Neuronal stem cell (in vitro differentiated cells): ENCODE measurements around the gene THADA.

ENCODE experiments used
- DNase-seq: peaks from one replicate; pipeline ENCODE4 v3.0.0-alpha.2; 2013; ENCODE audit warnings: low spot score
- H2AFZ ChIP-seq: one replicate; pipeline ENCODE4 v1.6.1; 2013; ENCODE audit warnings: mild to moderate bottlenecking, low read length, inconsistent platforms
- H2AK5ac ChIP-seq: 2 replicates; pipeline ENCODE4 v1.6.1; 2013; ENCODE audit warnings: low read depth, mild to moderate bottlenecking, inconsistent platforms, low read length, moderate library complexity, mixed read lengths
- H2BK120ac ChIP-seq: 2 replicates; pipeline ENCODE4 v1.6.1; 2013; ENCODE audit warnings: low read depth, mild to moderate bottlenecking, inconsistent platforms, low read length, moderate library complexity, mixed read lengths
- H2BK12ac ChIP-seq: one replicate; pipeline ENCODE4 v1.6.1; 2013; ENCODE audit warnings: low read length, inconsistent platforms
- H2BK15ac ChIP-seq: 2 replicates; pipeline ENCODE4 v1.6.1; 2013; ENCODE audit warnings: mild to moderate bottlenecking, low read length, inconsistent platforms, mixed read lengths
- H2BK5ac ChIP-seq: one replicate; pipeline ENCODE4 v1.6.1; 2013; ENCODE audit warnings: inconsistent platforms, mild to moderate bottlenecking, low read length, moderate library complexity
- H3K14ac ChIP-seq: one replicate; pipeline ENCODE4 v1.6.1; 2013; ENCODE audit warnings: low read length, inconsistent platforms
- H3K18ac ChIP-seq: 2 replicates; pipeline ENCODE4 v1.6.1; 2013; ENCODE audit warnings: low read length, inconsistent platforms
- H3K23ac ChIP-seq: 2 replicates; pipeline ENCODE4 v1.6.1; 2013; ENCODE audit warnings: low read depth, mild to moderate bottlenecking, mixed read lengths, low read length, inconsistent platforms; ENCODE audit not compliant: poor library complexity
- H3K27ac ChIP-seq: replicated peaks from 3 replicates; pipeline ENCODE4 v1.5.1; 2013; ENCODE audit warnings: low read length, inconsistent platforms
- H3K27me3 ChIP-seq, 3 experiments: 2 replicates each; pipeline ENCODE4 v1.6.1; 2013; ENCODE audit warnings: low read length in 3 of 3, mild to moderate bottlenecking in 2 of 3, inconsistent platforms in 1 of 3, low read depth in 1 of 3, mixed read lengths in 1 of 3, moderate library complexity in 1 of 3; ENCODE audit not compliant: control insufficient read depth in 3 of 3, insufficient read depth in 3 of 3
- H3K36me3 ChIP-seq, 2 donors: replicated peaks in 1 of 2; 2 replicates each; pipeline ENCODE4 v1.6.1; 2013; ENCODE audit warnings: low read length in 2 of 2; ENCODE audit not compliant: control insufficient read depth in 2 of 2, insufficient read depth in 2 of 2
- H3K4ac ChIP-seq: 2 replicates; pipeline ENCODE4 v1.6.1; 2013; ENCODE audit warnings: inconsistent platforms, mild to moderate bottlenecking, low read length, moderate library complexity
- H3K4me1 ChIP-seq, 2 donors: 1 replicate in 1 of 2; 2 replicates in 1 of 2; pipeline ENCODE4 v1.6.1; 2013; ENCODE audit warnings: low read length in 2 of 2, low read depth in 1 of 2; ENCODE audit not compliant: control insufficient read depth in 2 of 2, insufficient read depth in 1 of 2
- H3K4me2 ChIP-seq: one replicate; pipeline ENCODE4 v1.6.1; 2013; ENCODE audit warnings: mild to moderate bottlenecking, low read length, inconsistent platforms; ENCODE audit not compliant: insufficient read depth, poor library complexity, severe bottlenecking
- H3K4me3 ChIP-seq, 2 donors: 2 replicates each; pipeline ENCODE4 v1.5.1; 2013; ENCODE audit warnings: low read length in 2 of 2, mild to moderate bottlenecking in 2 of 2, inconsistent platforms in 1 of 2, moderate library complexity in 1 of 2
- H3K79me1 ChIP-seq: one replicate; pipeline ENCODE4 v1.6.1; 2013; ENCODE audit warnings: low read depth, mild to moderate bottlenecking, inconsistent platforms, low read length, moderate library complexity
- H3K9ac ChIP-seq: one replicate; pipeline ENCODE4 v1.6.1; 2013; ENCODE audit warnings: mild to moderate bottlenecking, low read depth, low read length, inconsistent platforms; ENCODE audit not compliant: poor library complexity
- H3K9me3 ChIP-seq, 2 donors: replicated peaks in 1 of 2; 2 replicates each; pipeline versions ENCODE3 to v1.6.1; 2013; ENCODE audit warnings: low read length in 2 of 2, mild to moderate bottlenecking in 2 of 2, inconsistent platforms in 1 of 2, low read depth in 1 of 2, mixed read lengths in 1 of 2, moderate library complexity in 1 of 2; ENCODE audit not compliant: control insufficient read depth in 2 of 2, insufficient read depth in 1 of 2
- H4K8ac ChIP-seq: one replicate; pipeline ENCODE4 v1.6.1; 2013; ENCODE audit warnings: low read depth, mild to moderate bottlenecking, inconsistent platforms, low read length, moderate library complexity
- H4K91ac ChIP-seq: one replicate; pipeline ENCODE4 v1.6.1; 2013; ENCODE audit warnings: low read length, low read depth, mild to moderate bottlenecking, inconsistent platforms; ENCODE audit not compliant: poor library complexity
- WGBS, 2 donors: extraction: QIAGEN DNeasy Blood & Tissue Kit; methylation state at CpG; one replicate each; pipeline ENCODE4 v1.1.7; 2013; ENCODE audit warnings: missing lambda C conversion rate in 2 of 2, mixed read lengths in 1 of 2; ENCODE audit not compliant: insufficient read length in 2 of 2, insufficient replicate concordance in 1 of 2; ENCODE audit errors: extremely low coverage in 2 of 2; 5-methylcytosine and 5-hydroxymethylcytosine counted together

THADA gene

GRCh38 chr2:43402002-43402401, 193.8 kb downstream of the THADA start:
- H3K4me3 ChIP-seq = no peak overlapping the region
- no peak for DNase-seq
- no peak overlapping the region for H4K8ac ChIP-seq
- H3K9me3 ChIP-seq = no peaks in the 10 kb centered on the region
- H3K4ac ChIP-seq = no peak overlapping the region
- no peak overlapping the region for H3K4me2 ChIP-seq
- H3K18ac ChIP-seq = no peak overlapping the region
- H2AK5ac ChIP-seq = no peak overlapping the region
- no peak overlapping the region for H3K23ac ChIP-seq
- H2BK5ac ChIP-seq = no peak overlapping the region
- no peak overlapping the region for H3K9ac ChIP-seq
- peaks cover 6 to 15% of the 10 kb centered on the region in 2 donors for H3K4me1 ChIP-seq
- H2AFZ ChIP-seq = no peak overlapping the region
- no peak overlapping the region for H2BK12ac ChIP-seq
- H3K14ac ChIP-seq = no peak overlapping the region
- H3K79me1 ChIP-seq = no peaks in the 10 kb centered on the region
- WGBS, 2 donors = no CpG with 5 or more reads among the region's 5 CpGs
- peaks cover 0 to 4% of the 10 kb centered on the region in 2 donors for H3K36me3 ChIP-seq
- no peaks in the 10 kb centered on the region for H3K27me3 ChIP-seq
- no peak overlapping the region for H3K27ac ChIP-seq
- H4K91ac ChIP-seq = no peak overlapping the region
- H2BK120ac ChIP-seq = no peak overlapping the region
- H2BK15ac ChIP-seq = no peak overlapping the region

GRCh38 chr2:43400508-43400907, 195.3 kb downstream of the THADA start:
- no peak overlapping the region for H2AK5ac ChIP-seq
- DNase-seq = no peak
- H3K9me3 ChIP-seq = no peaks in the 10 kb centered on the region
- H3K4me1 ChIP-seq = peaks cover 0 to 1% of the 10 kb centered on the region in 2 donors
- H4K91ac ChIP-seq = no peak overlapping the region
- H3K4me3 ChIP-seq = no peak overlapping the region
- no peak overlapping the region for H3K23ac ChIP-seq
- WGBS, 2 donors = no CpG with 5 or more reads among the region's 3 CpGs
- H3K27me3 ChIP-seq = no peaks in the 10 kb centered on the region
- H3K36me3 ChIP-seq = peaks cover 0 to 12% of the 10 kb centered on the region in 2 donors
- no peak overlapping the region for H3K4ac ChIP-seq
- H3K9ac ChIP-seq = no peak overlapping the region
- H3K79me1 ChIP-seq = no peaks in the 10 kb centered on the region
- no peak overlapping the region for H3K14ac ChIP-seq
- H3K18ac ChIP-seq = no peak overlapping the region
- H2BK5ac ChIP-seq = no peak overlapping the region
- H2BK12ac ChIP-seq = no peak overlapping the region
- H3K27ac ChIP-seq = no peak overlapping the region
- no peak overlapping the region for H2BK120ac ChIP-seq
- H3K4me2 ChIP-seq = no peak overlapping the region
- H2AFZ ChIP-seq = no peak overlapping the region
- H4K8ac ChIP-seq = no peak overlapping the region
- H2BK15ac ChIP-seq = no peak overlapping the region

- Histone ChIP-seq H3K27me3 (no peaks in the 10 kb centered on the region), H2AK5ac (no peak overlapping the region), H3K4me2 (no peak overlapping the region), H4K91ac (no peak overlapping the region), H4K8ac (no peak overlapping the region), H2AFZ (no peak overlapping the region), H3K18ac (no peak overlapping the region), H3K36me3 (peaks cover 0 to 12% of the 10 kb centered on the region in 2 donors), H2BK12ac (no peak overlapping the region), H3K4me3 (no peak overlapping the region), H3K14ac (no peak overlapping the region), H3K27ac (no peak overlapping the region), H3K4me1 (peaks cover 0 to 1% of the 10 kb centered on the region in 2 donors), H3K79me1 (no peaks in the 10 kb centered on the region), H3K4ac (no peak overlapping the region), H3K9ac (no peak overlapping the region), H2BK15ac (no peak overlapping the region), H3K9me3 (no peaks in the 10 kb centered on the region), H2BK5ac (no peak overlapping the region), H2BK120ac (no peak overlapping the region), H3K23ac (no peak overlapping the region)
- WGBS, 2 donors = no CpG with 5 or more reads among the region's 4 CpGs
- DNase-seq = no peak
These were observed 196.1 kb downstream of the THADA start for GRCh38 chr2:43399515-43400264.

- H3K14ac ChIP-seq = no peak overlapping the region
- peaks cover 0 to 14% of the 10 kb centered on the region in 2 donors for H3K36me3 ChIP-seq
- no peak overlapping the region for H4K8ac ChIP-seq
- H2AK5ac ChIP-seq = no peak overlapping the region
- no peak overlapping the region for H3K18ac ChIP-seq
- H3K4me2 ChIP-seq = no peak overlapping the region
- H2AFZ ChIP-seq = no peak overlapping the region
- no peak for DNase-seq
- no peak overlapping the region for H2BK12ac ChIP-seq
- H2BK120ac ChIP-seq = no peak overlapping the region
- H3K4me3 ChIP-seq = no peak overlapping the region
- H2BK15ac ChIP-seq = no peak overlapping the region
- no peak overlapping the region for H2BK5ac ChIP-seq
- H3K27me3 ChIP-seq = no peaks in the 10 kb centered on the region
- H3K9ac ChIP-seq = no peak overlapping the region
- no peak overlapping the region for H3K4ac ChIP-seq
- H3K9me3 ChIP-seq = no peaks in the 10 kb centered on the region
- no peaks in the 10 kb centered on the region for H3K79me1 ChIP-seq
- no peak overlapping the region for H3K23ac ChIP-seq
- H3K4me1 ChIP-seq = peaks cover 0 to 1% of the 10 kb centered on the region in 2 donors
- no peak overlapping the region for H4K91ac ChIP-seq
- WGBS, 2 donors = no CpG with 5 or more reads among the region's 2 CpGs
- no peak overlapping the region for H3K27ac ChIP-seq
These were observed 196.7 kb downstream of the THADA start for GRCh38 chr2:43399098-43399497.
